MCF 10A (cell line): ENCODE measurements around the gene HPS6. TPM values are rescaled to one million over a fixed set of nuclear protein-coding genes. Genes with fewer than 3 reads are reported as not detected.
A peak's percentile ranks its signal among the peaks of the same experiment; 100 is the strongest.

Experiments used
- BruUV-seq: library from RNA; stranded (reverse); fragments of 400-500 nt; replicated peaks from 2 replicates; lab custom pipeline; 2021; lab: Mats Ljungman, UMichigan
- CTCF ChIA-PET: fragments of 300-600 bp; sonication (Branson Sonifier 250); formaldehyde crosslinking; extraction: SDS; loops from one replicate; lab custom pipeline; 2021; ENCODE audit warnings: antibody characterized with exemption, inconsistent platforms; lab: Yijun Ruan, JAX
- POLR2A ChIA-PET: fragments of 300-600, 350-650 bp; sonication (Branson Sonifier 250); formaldehyde crosslinking; extraction: SDS; loops from one replicate; lab custom pipeline; 2020; ENCODE audit warnings: antibody characterized with exemption, inconsistent platforms; lab: Yijun Ruan, JAX
- DNase-seq: peaks from one replicate; pipeline ENCODE4 v3.0.0-alpha.2; 2018; ENCODE audit not compliant: unreplicated experiment
- H3K27ac Mint-ChIP-seq: one replicate; pipeline ENCODE4 v1.8.0; 2022; ENCODE audit warnings: mild to moderate bottlenecking, low read depth, mixed read lengths; ENCODE audit not compliant: unreplicated experiment
- H3K27me3 Mint-ChIP-seq: one replicate; pipeline ENCODE4 v1.8.0; 2022; ENCODE audit warnings: mixed read lengths; ENCODE audit not compliant: insufficient read depth, unreplicated experiment
- H3K36me3 Mint-ChIP-seq: one replicate; pipeline ENCODE4 v1.8.0; 2022; ENCODE audit warnings: mild to moderate bottlenecking, moderate library complexity, mixed read lengths; ENCODE audit not compliant: insufficient read depth, unreplicated experiment
- H3K4me1 Mint-ChIP-seq: one replicate; pipeline ENCODE4 v1.8.0; 2022; ENCODE audit warnings: mixed read lengths; ENCODE audit not compliant: insufficient read depth, unreplicated experiment
- H3K4me3 Mint-ChIP-seq: one replicate; pipeline ENCODE4 v1.8.0; 2022; ENCODE audit warnings: mild to moderate bottlenecking, moderate library complexity, mixed read lengths; ENCODE audit not compliant: unreplicated experiment
- H3K9me3 Mint-ChIP-seq: one replicate; pipeline ENCODE4 v1.8.0; 2022; ENCODE audit warnings: mixed read lengths; ENCODE audit not compliant: unreplicated experiment
- CTCF ChIP-seq: fragments of 200-600 bp; IDR thresholded peaks from one replicate; pipeline ENCODE4 v1.8.0; 2022; ENCODE audit warnings: antibody characterized with exemption, mild to moderate bottlenecking; ENCODE audit not compliant: unreplicated experiment
- intact Hi-C: fragments of 100-400 bp; cut with micrococcal nuclease; formaldehyde crosslinking; loops from 2 replicates; pipeline ENCODE4 v1.14.1; 2022
- total RNA-seq: library from RNA; stranded (reverse); gene quantifications from 2 replicates; pipeline ENCODE4 v1.2.3, GENCODE V29; 2022

The HPS6 gene
- total RNA-seq, 1 experiment from 2014 or later: 15.0 TPM

GRCh38 chr10:102068216-102068615, 3.1 kb downstream of the HPS6 start:
- TF ChIP-seq CTCF: no peak
- intact Hi-C loops: no loop called here
- BruUV-seq: no TSS peak
- Mint-ChIP-seq H3K36me3 (peaks cover 17% of the 10 kb centered on the region), H3K27ac (no peak overlapping the region), H3K4me3 (no peak overlapping the region), H3K4me1 (peaks cover 24% of the 10 kb centered on the region), H3K27me3 (no peaks in the 10 kb centered on the region), H3K9me3 (no peaks in the 10 kb centered on the region)
- ChIA-PET POLR2A (interaction anchor here (0.5 to 1.4 kb wide), 8 partner anchors 10 to 374 kb away, joined by 3 to 8 read pairs (median 3); partner anchors contain the start of gene ARMH3), CTCF (interaction anchor here (1.0 to 3.1 kb wide), 6 partner anchors 33 to 233 kb away, joined by 3 to 12 read pairs (median 5); no protein-coding TSS in a partner anchor)
- DNase-seq: peak; percentile 48

- no peak overlapping the region for H3K27ac Mint-ChIP-seq
- no peak overlapping the region for H3K4me3 Mint-ChIP-seq
- DNase-seq: no peak
- H3K36me3 Mint-ChIP-seq: peaks cover 17% of the 10 kb centered on the region
- H3K4me1 Mint-ChIP-seq: peaks cover 21% of the 10 kb centered on the region
- no peaks in the 10 kb centered on the region for H3K9me3 Mint-ChIP-seq
- TF ChIP-seq CTCF: no peak
- ChIA-PET POLR2A (interaction anchor here (0.8 to 1.4 kb wide), 3 partner anchors 14 to 59 kb away, joined by 3 to 8 read pairs (median 3); partner anchors contain the start of gene ARMH3), CTCF (interaction anchor here (1.6 to 3.1 kb wide), 3 partner anchors 59 to 234 kb away, joined by 5 to 12 read pairs (median 6); no protein-coding TSS in a partner anchor)
- no peaks in the 10 kb centered on the region for H3K27me3 Mint-ChIP-seq
- intact Hi-C loops: no loop called here
- BruUV-seq: no TSS peak
Measured at GRCh38 chr10:102069071-102069470, 3.9 kb downstream of the HPS6 start.

- DNase-seq: peak; percentile 86
- Mint-ChIP-seq H3K9me3 (no peaks in the 10 kb centered on the region), H3K27ac (peak overlapping the region; percentile 76), H3K4me3 (no peak overlapping the region), H3K4me1 (peaks cover 12% of the 10 kb centered on the region), H3K27me3 (no peaks in the 10 kb centered on the region), H3K36me3 (peaks cover 15% of the 10 kb centered on the region)
- ChIA-PET POLR2A (interaction anchor here (1.2 to 2.3 kb wide), 5 partner anchors 16 to 254 kb away, joined by 3 to 7 read pairs (median 4); partner anchors contain the start of genes ARMH3 and OGA), CTCF (interaction anchor here (0.6 to 3.4 kb wide), 55 partner anchors 9 to 1111 kb away, joined by 3 to 39 read pairs (median 4); partner anchors contain the start of gene ARMH3)
- intact Hi-C loops: loop anchor here (1.0 to 5.0 kb wide), 6 partner anchors 62 to 471 kb away; no protein-coding TSS in a partner anchor
- peak; percentile 84 for TF ChIP-seq CTCF
- BruUV-seq: no TSS peak
Measured at GRCh38 chr10:102072673-102073527, 7.8 kb downstream of the HPS6 start.

- H3K9me3 Mint-ChIP-seq: no peaks in the 10 kb centered on the region
- H3K4me1 Mint-ChIP-seq: no peaks in the 10 kb centered on the region
- H3K36me3 Mint-ChIP-seq: no peaks in the 10 kb centered on the region
- no TSS peak for BruUV-seq
- intact Hi-C loops: no loop called here
- DNase-seq: no peak
- ChIA-PET POLR2A (no interaction called here), CTCF (interaction anchor here (0.8 to 3.6 kb wide), 4 partner anchors 10 to 195 kb away, joined by 3 to 36 read pairs (median 4); no protein-coding TSS in a partner anchor)
- no peak overlapping the region for H3K27ac Mint-ChIP-seq
- peaks cover 11% of the 10 kb centered on the region for H3K27me3 Mint-ChIP-seq
- TF ChIP-seq CTCF: no peak
- H3K4me3 Mint-ChIP-seq: no peak overlapping the region
Measured at GRCh38 chr10:102083541-102083940, 18.4 kb downstream of the HPS6 start.
